Adipocyte (in vitro differentiated cells): ENCODE measurements around the gene IRF9.

Experiments used
- DNase-seq: peaks from one replicate; pipeline ENCODE4 v3.0.0-alpha.2; 2015; ENCODE audit warnings: low read depth
- H3K27me3 ChIP-seq: replicated peaks from 2 replicates; pipeline ENCODE4 v1.7.0; 2013; ENCODE audit warnings: mild to moderate bottlenecking, low read length, moderate library complexity; ENCODE audit not compliant: control insufficient read depth, insufficient read depth
- H3K36me3 ChIP-seq: 2 replicates; pipeline ENCODE4 v1.7.0; 2013; ENCODE audit warnings: low read length, mild to moderate bottlenecking, moderate library complexity; ENCODE audit not compliant: control insufficient read depth, insufficient read depth, severe bottlenecking
- H3K4me1 ChIP-seq: 2 replicates; pipeline ENCODE4 v1.7.0; 2013; ENCODE audit warnings: mild to moderate bottlenecking, low read length, moderate library complexity; ENCODE audit not compliant: control insufficient read depth, insufficient read depth
- H3K4me3 ChIP-seq: 2 replicates; pipeline ENCODE4 v1.7.0; 2013; ENCODE audit warnings: mild to moderate bottlenecking, low read length, moderate library complexity
- H3K9ac ChIP-seq: 2 replicates; pipeline ENCODE4 v1.7.0; 2013; ENCODE audit warnings: mild to moderate bottlenecking, low read length, moderate library complexity
- H3K9me3 ChIP-seq: 2 replicates; pipeline ENCODE4 v1.7.0; 2013; ENCODE audit warnings: mild to moderate bottlenecking, low read length, moderate library complexity; ENCODE audit not compliant: control insufficient read depth

Gene IRF9

DNA sequence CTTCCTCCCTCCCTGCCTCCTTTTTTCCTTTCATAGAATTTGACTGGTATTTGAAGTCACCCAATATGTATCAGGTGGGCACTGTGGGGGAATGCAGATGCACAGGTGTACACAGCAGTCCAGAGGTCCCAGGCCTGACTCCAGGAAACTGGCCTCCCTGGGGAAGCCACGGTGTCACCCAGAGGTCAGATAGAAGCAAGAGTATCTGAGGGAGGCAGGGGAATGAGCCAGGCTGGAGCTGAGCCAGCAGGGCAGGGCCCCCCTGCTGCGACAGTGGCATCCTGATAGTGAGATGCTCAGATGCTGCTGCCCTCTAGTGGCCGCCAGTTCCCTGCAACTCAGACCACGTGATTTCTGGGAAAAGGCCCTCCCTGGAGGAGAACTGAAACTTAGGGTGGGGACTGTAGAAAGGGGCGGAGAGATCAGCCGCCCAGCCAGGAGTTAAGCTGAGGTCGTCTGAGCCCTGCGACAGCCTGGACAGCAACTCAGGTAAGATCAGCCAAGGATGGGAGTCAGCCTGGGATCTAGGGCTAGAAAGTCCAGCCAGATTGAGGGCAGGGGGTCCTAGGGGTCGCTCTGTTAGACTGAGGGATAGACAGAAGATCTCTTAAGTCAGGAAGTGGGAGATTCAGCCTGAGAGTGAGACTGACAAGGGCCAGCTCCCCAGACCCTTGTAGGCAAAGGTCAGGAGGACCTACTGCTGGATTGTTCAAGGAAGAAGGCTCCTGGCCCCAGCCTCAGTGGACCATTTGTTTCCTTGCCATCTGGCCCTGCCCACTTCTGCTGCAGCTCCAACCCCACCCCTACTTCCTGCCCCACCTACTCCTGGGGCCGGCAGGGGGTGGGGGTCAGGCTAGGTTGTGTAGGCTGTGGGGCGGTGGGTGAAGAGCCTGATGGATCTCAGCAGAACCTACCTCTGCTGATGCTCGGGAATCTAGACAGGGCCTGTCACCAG is at the start of gene IRF9:
Gene IRF9, plus strand, starts transcription at position 416 of the 955 bp plus-strand sequence. CDS start 880 bp downstream, outside the sequence.
- H3K4me3 ChIP-seq: peak within 1 kb of the TSS; percentile 92
- H3K27me3 ChIP-seq: no peaks in the 10 kb centered on the region
- peak; percentile 97 for DNase-seq
- peaks cover 13% of the 10 kb centered on the region for H3K4me1 ChIP-seq
- H3K9me3 ChIP-seq: no peaks in the 10 kb centered on the region
- peaks cover 71% of the 10 kb centered on the region for H3K36me3 ChIP-seq
- H3K9ac ChIP-seq: peak within 1 kb of the TSS; percentile 96

DNA sequence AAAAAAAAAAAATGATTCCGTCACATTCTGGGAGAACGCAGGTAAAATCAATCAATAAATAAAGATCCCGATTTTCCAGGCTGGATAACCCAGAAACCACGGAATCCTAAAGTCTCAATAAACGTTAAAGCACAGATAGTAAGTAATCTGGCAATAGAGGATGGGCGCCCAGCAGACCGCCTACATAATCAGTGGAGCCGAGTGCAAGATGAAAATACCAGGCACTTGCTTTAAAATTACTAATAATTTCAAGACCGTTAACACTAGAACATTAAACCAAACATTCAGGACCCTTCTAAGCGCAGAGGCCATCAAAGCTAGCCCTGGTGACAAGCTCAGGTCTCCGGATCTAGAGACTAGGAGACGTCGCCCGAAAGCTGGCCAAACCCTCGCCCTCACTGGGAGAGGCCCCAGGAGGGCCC is 47.7 kb upstream of the IRF9 start:
- peaks cover 14% of the 10 kb centered on the region for H3K36me3 ChIP-seq
- DNase-seq: no peak

DNA sequence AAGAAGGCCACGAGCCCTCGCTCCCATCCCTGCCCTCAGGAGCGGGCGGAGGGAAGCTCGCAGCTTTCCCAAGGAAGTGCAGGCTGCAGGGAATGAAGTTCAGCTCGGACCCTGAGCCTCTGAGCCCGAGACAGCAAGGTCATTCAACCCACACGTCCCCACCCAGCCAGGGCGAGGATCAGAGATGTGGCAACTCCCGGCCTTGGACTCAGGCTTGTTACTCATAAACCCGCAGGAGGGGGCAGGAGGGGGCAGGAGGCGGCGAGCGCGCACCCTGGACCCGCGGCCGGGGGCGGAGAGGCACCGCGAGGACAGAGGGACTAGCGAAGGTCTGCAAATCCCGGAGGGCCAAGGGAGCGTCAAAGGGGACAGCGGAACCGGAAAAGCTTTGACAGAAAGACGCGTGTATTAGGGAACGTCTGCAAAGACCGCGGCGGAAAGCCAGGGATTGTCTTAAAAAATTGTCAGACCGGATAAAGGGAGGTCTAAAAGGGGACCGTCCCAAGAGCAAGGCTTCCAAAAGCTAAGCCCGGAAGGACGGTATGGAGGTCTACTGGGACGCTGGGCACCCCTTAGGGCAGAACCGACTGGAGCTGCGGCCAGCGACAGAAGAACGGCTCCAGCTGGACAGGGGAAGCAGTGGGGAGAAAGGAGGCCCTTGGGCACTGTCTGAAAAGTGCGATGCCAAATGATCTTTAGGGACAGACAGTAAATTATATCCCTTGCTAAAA is 47.1 kb upstream of the IRF9 start:
- peak overlapping the region; percentile 95 for H3K9ac ChIP-seq
- peak; percentile 93 for DNase-seq
- peaks cover 19% of the 10 kb centered on the region for H3K36me3 ChIP-seq
- no peaks in the 10 kb centered on the region for H3K27me3 ChIP-seq
- peak overlapping the region; percentile 87 for H3K4me3 ChIP-seq
- H3K4me1 ChIP-seq: peaks cover 15% of the 10 kb centered on the region
- no peaks in the 10 kb centered on the region for H3K9me3 ChIP-seq

More for the DNA sequence above, 47.7 kb upstream of the IRF9 start:
- H3K9ac ChIP-seq: peak overlapping the region; percentile 95
- H3K4me3 ChIP-seq: peak overlapping the region; percentile 87
- H3K4me1 ChIP-seq: peaks cover 15% of the 10 kb centered on the region
- H3K9me3 ChIP-seq: no peaks in the 10 kb centered on the region
- no peaks in the 10 kb centered on the region for H3K27me3 ChIP-seq

- H3K4me3 ChIP-seq: peak within 1 kb of the TSS; percentile 87
- H3K4me1 ChIP-seq: peaks cover 15% of the 10 kb centered on the region
- H3K36me3 ChIP-seq: peaks cover 27% of the 10 kb centered on the region
- no peaks in the 10 kb centered on the region for H3K9me3 ChIP-seq
- H3K27me3 ChIP-seq: no peaks in the 10 kb centered on the region
- peak within 1 kb of the TSS; percentile 95 for H3K9ac ChIP-seq
- peak; percentile 99 for DNase-seq
Measured at GRCh38 chr14:24114532-24115421, 46.3 kb upstream of the IRF9 start, which contains the start of the genes DCAF11 and NRL. Gene DCAF11, plus strand, starts transcription at chr14:24114777. Its CDS starts 818 bp downstream, at chr14:24115595. Gene NRL, minus strand, starts transcription at chr14:24114949. Its CDS starts 32,101 bp downstream, at chr14:24082848.

GRCh38 chr14:24115422-24116127 is 45.5 kb upstream of the IRF9 start:
- Histone ChIP-seq H3K4me3 (peak overlapping the region; percentile 87), H3K27me3 (no peaks in the 10 kb centered on the region), H3K9me3 (no peaks in the 10 kb centered on the region), H3K36me3 (peaks cover 31% of the 10 kb centered on the region), H3K4me1 (peaks cover 15% of the 10 kb centered on the region), H3K9ac (peak overlapping the region; percentile 95)
- no peak for DNase-seq

DNA sequence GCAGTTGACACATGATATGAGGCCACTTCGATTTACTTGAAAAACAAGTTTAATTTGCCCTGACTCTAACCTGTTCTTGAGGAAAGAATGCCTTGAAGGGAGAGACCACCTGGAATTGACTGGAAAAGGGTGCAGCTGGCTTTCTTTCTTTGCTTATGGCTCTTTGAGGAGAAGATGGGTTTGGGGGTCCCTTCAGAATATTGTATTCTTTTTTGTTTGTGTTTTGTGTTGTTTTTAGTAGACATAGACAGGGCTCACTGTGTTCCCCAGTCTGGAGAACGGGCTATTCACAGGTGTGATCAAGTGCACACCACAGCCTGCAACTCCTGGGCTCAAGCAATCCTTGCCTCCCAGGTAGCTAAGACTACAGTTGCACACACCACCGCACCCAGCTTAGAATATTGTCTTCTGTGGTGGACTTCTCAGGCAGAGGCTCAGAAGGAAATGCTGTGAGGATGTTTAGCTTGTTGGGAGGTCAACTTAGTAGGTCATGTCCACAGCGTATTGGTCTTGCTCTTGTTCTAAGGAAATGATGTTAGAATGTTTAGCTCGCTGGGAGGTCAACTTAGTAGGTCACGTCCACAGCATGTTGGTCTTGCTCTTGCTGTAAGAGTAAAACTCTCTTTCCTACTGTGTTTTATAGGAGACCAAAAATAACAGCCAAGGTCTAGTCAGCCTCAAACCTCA is 44.8 kb upstream of the IRF9 start:
- no peaks in the 10 kb centered on the region for H3K9me3 ChIP-seq
- peak overlapping the region; percentile 87 for H3K4me3 ChIP-seq
- no peak overlapping the region for H3K9ac ChIP-seq
- peaks cover 15% of the 10 kb centered on the region for H3K4me1 ChIP-seq
- peaks cover 38% of the 10 kb centered on the region for H3K36me3 ChIP-seq
- no peak for DNase-seq
- H3K27me3 ChIP-seq: no peaks in the 10 kb centered on the region

DNA sequence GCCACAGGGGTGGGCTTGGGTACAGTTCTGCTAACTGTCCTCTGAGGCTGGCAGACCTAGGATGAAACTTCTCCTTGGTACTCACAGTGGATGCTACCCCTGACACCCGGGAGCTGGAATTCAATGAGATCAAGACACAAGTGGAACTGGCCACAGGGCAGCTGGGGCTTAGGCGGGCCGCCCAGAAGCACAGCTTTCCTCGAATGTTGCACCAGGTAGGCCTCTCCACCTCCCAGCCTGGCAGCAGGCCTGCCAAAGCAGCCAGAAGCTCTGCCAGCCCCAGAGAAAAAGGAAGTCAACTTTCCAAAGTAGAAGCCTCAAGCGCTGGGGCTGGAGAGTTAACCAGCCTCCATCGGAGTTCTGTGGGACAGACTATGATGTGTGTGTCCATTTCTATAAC is 43.9 kb upstream of the IRF9 start:
- Histone ChIP-seq H3K36me3 (peaks cover 45% of the 10 kb centered on the region), H3K4me3 (no peak overlapping the region), H3K9ac (no peak overlapping the region), H3K4me1 (peaks cover 15% of the 10 kb centered on the region), H3K9me3 (no peaks in the 10 kb centered on the region), H3K27me3 (no peaks in the 10 kb centered on the region)
- DNase-seq: no peak

DNA sequence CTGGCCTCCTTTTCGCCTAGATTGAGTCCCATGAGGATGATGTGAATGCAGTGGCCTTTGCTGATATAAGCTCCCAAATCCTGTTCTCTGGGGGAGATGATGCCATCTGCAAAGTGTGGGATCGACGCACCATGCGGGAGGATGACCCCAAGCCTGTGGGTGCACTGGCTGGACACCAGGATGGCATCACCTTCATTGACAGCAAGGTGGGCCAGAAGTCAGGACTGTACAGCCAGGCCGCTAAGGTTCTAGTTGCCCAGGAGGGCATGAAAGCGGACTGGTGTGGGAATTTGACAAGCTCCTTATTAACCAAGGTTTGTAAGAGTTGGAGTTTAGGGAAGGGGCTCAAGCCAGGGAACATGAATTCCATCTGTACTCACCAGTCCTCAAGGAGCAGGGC is 41.4 kb upstream of the IRF9 start:
- Histone ChIP-seq H3K4me1 (peaks cover 10% of the 10 kb centered on the region), H3K9me3 (no peaks in the 10 kb centered on the region), H3K36me3 (peaks cover 57% of the 10 kb centered on the region), H3K27me3 (no peaks in the 10 kb centered on the region), H3K9ac (no peak overlapping the region), H3K4me3 (no peak overlapping the region)
- DNase-seq: no peak

DNA sequence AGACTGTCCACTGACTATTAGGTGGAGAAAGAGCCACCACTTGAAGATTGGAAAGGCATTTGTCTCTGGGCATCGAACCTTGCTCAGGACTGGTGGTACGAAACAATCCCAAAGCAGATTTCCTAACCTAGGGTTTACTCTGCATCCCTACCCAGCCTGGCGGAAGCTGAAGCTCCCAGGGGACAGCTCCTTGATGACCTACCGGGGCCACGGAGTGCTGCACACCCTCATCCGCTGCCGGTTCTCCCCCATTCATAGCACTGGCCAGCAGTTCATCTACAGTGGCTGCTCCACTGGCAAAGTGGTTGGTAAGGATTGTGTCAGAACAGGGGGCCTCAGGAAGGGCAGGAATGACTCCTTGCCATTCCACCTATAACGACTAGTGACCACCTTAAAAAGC is 39.9 kb upstream of the IRF9 start:
- Histone ChIP-seq H3K36me3 (peaks cover 57% of the 10 kb centered on the region), H3K27me3 (no peaks in the 10 kb centered on the region)

GRCh38 chr14:24122416-24122815 is 38.6 kb upstream of the IRF9 start:
- Histone ChIP-seq H3K4me3 (no peak overlapping the region), H3K4me1 (no peaks in the 10 kb centered on the region), H3K9ac (no peak overlapping the region), H3K36me3 (peaks cover 53% of the 10 kb centered on the region), H3K27me3 (no peaks in the 10 kb centered on the region), H3K9me3 (no peaks in the 10 kb centered on the region)
- no peak for DNase-seq

More for the DNA sequence above, 39.9 kb upstream of the IRF9 start:
- no peak for DNase-seq
- no peak overlapping the region for H3K9ac ChIP-seq
- H3K4me3 ChIP-seq: no peak overlapping the region
- no peaks in the 10 kb centered on the region for H3K9me3 ChIP-seq
- H3K4me1 ChIP-seq: peaks cover under 1% of the 10 kb centered on the region
